K562 (cell line): ENCODE results near the gene DNAJC11. TPM values are rescaled to one million over a fixed set of nuclear protein-coding genes. Genes with fewer than 3 reads are reported as not detected.
A peak's percentile ranks its signal among the peaks of the same experiment; 100 is the strongest.

Experiments
- BMI1 ChIP-seq: fragments of 150-350 bp; IDR thresholded peaks from 2 replicates; pipeline ENCODE4 v1.6.1; 2014; ENCODE audit warnings: low read length
- MBD2 ChIP-seq: sonication (generic); IDR thresholded peaks from 2 replicates; pipeline ENCODE4 v1.6.1; 2016; ENCODE audit warnings: low read depth, borderline replicate concordance
- PCBP2 ChIP-seq: fragments of 200-400 bp; formaldehyde crosslinking; IDR thresholded peaks from 2 replicates; pipeline ENCODE4 v1.6.1; 2018; ENCODE audit warnings: low read length, low read depth, mild to moderate bottlenecking, moderate library complexity; ENCODE audit not compliant: poor library complexity, severe bottlenecking
- PHTF2 ChIP-seq: fragments of 250-450 bp; sonication (Bioruptor Pico); IDR thresholded peaks from 2 replicates; pipeline ENCODE4 v1.5.0; 2021; ENCODE audit warnings: mild to moderate bottlenecking
- REST ChIP-seq, 2 experiments: fragments of 450-650 bp; formaldehyde crosslinking in 1 of 2; IDR thresholded peaks; 2 replicates each; pipeline versions ENCODE4 v1.4.0 to v1.6.1; 2014 to 2020; ENCODE audit warnings: mild to moderate bottlenecking in 2 of 2, borderline replicate concordance in 1 of 2, low read depth in 1 of 2
- SMARCE1 ChIP-seq: fragments of 450-650 bp; IDR thresholded peaks from 2 replicates; pipeline ENCODE4 v1.7.1; 2016; ENCODE audit warnings: mild to moderate bottlenecking
- ZC3H11A ChIP-seq: IDR thresholded peaks from 2 replicates; pipeline ENCODE4 v1.6.1; 2012; ENCODE audit warnings: low read depth, low read length, improper control_type of control experiment
- polyA plus RNA-seq, 8 experiments: library from polyadenylated mRNA; depleted of rRNA in 4 of 8; stranded (reverse) in 5 of 8; unstranded in 3 of 8; fragments of >200 nt; fragmentation: Nextera tagmentation in 2 of 8; fragmentation: Illumina TruSeq in 1 of 8; extraction: Ambion mirVana in 2 of 8; extraction: Trizol in 1 of 8; gene quantifications; 2 replicates each; pipeline versions ENCODE4 v1.2.1 to v1.2.3, GENCODE V29; 2011 to 2014; ENCODE audit warnings: inconsistent platforms in 1 of 8, missing spikeins in 1 of 8
- total RNA-seq, 7 experiments: library from RNA; depleted of rRNA in 6 of 7; stranded (reverse); fragments of >200 nt in 6 of 7; fragmentation: Illumina TruSeq in 2 of 7; extraction: Trizol in 2 of 7; gene quantifications; 2 replicates each; pipeline versions ENCODE4 v1.2.1 to v1.2.3, GENCODE V29; 2011 to 2021; ENCODE audit warnings: low replicate concordance in 1 of 7
- TF ChIP-seq, protein P1 (sequence below): fragments of 250-450 bp; sonication (Bioruptor Pico); IDR thresholded peaks from 2 replicates; pipeline ENCODE4 v1.8.0; 2022; ENCODE audit warnings: inconsistent platforms
- TF ChIP-seq, protein P2 (sequence below): fragments of 200-800 bp; sonication (Bioruptor generic); IDR thresholded peaks from 2 replicates; pipeline ENCODE4 v1.6.1; 2016; ENCODE audit warnings: missing genetic modification characterization, missing compliant biosample characterization

Gene DNAJC11
- total and polyA plus RNA-seq, 9 of the 15 experiments (the other 6 are each of a cell fraction or from before 2014, with no cell fraction given), result 14.1 to 123 (median 76.6) TPM

DNA sequence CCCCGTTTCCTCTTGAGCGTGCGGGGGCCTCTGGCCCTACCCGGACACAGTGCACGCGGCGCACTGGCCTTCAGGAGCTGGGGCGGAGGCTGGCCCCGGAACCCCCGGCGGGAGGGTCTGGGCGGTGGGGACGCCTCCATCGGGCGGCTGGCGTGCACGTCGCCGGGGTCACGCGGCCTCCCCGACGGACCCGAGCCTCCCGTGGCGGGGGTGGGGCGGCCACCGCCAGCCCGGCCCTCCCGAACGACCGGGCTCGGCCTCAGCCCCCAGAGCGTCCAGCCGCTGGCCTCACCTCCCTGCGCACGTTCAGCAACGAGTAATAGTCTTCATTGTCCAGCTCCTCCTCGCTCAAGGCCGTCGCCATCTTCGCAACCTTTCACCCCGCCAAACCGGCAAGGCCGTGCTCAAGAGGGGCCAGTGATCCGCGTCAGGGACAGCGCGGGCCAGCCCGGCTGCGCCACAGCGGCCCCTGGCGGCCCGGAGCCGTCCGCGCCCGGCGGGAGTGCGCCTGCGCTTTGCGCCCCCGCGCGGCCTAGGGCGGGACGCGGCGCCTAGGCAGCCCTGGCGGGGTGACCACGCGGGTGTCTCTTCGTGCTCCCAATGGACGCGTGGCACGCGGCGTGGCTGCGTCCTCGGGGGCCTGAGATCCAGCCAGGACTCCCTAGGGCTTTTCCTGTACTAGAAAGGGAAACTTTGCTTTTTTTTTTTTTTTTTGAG, at the start of gene DNAJC11 (continued):
- TF ChIP-seq, protein P1, sequence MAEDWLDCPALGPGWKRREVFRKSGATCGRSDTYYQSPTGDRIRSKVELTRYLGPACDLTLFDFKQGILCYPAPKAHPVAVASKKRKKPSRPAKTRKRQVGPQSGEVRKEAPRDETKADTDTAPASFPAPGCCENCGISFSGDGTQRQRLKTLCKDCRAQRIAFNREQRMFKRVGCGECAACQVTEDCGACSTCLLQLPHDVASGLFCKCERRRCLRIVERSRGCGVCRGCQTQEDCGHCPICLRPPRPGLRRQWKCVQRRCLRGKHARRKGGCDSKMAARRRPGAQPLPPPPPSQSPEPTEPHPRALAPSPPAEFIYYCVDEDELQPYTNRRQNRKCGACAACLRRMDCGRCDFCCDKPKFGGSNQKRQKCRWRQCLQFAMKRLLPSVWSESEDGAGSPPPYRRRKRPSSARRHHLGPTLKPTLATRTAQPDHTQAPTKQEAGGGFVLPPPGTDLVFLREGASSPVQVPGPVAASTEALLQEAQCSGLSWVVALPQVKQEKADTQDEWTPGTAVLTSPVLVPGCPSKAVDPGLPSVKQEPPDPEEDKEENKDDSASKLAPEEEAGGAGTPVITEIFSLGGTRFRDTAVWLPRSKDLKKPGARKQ (CRISPR knock-in tag), result peak; percentile 77; the same call in 1 of the 2 replicates
- TF ChIP-seq MBD2 (peak; percentile 74; the same call in 1 of the 2 replicates), BMI1 (peak; percentile 52; the same call in 1 of the 2 replicates), SMARCE1 (no peak), PCBP2 (no peak), REST (IDR thresholded peaks at IDR 0.05; ENCODE audit: borderline replicate concordance) (peak; percentile 38; the same call in 1 of the 2 replicates), REST (CRISPR knock-in tag; IDR thresholded peaks at IDR 0.05; ENCODE audit: low read depth) (0 out of 2 replicates have a peak, but pooled peaks have one; percentile 35), ZC3H11A (no peak), PHTF2 (CRISPR knock-in tag) (no peak)
- TF ChIP-seq, protein P2, sequence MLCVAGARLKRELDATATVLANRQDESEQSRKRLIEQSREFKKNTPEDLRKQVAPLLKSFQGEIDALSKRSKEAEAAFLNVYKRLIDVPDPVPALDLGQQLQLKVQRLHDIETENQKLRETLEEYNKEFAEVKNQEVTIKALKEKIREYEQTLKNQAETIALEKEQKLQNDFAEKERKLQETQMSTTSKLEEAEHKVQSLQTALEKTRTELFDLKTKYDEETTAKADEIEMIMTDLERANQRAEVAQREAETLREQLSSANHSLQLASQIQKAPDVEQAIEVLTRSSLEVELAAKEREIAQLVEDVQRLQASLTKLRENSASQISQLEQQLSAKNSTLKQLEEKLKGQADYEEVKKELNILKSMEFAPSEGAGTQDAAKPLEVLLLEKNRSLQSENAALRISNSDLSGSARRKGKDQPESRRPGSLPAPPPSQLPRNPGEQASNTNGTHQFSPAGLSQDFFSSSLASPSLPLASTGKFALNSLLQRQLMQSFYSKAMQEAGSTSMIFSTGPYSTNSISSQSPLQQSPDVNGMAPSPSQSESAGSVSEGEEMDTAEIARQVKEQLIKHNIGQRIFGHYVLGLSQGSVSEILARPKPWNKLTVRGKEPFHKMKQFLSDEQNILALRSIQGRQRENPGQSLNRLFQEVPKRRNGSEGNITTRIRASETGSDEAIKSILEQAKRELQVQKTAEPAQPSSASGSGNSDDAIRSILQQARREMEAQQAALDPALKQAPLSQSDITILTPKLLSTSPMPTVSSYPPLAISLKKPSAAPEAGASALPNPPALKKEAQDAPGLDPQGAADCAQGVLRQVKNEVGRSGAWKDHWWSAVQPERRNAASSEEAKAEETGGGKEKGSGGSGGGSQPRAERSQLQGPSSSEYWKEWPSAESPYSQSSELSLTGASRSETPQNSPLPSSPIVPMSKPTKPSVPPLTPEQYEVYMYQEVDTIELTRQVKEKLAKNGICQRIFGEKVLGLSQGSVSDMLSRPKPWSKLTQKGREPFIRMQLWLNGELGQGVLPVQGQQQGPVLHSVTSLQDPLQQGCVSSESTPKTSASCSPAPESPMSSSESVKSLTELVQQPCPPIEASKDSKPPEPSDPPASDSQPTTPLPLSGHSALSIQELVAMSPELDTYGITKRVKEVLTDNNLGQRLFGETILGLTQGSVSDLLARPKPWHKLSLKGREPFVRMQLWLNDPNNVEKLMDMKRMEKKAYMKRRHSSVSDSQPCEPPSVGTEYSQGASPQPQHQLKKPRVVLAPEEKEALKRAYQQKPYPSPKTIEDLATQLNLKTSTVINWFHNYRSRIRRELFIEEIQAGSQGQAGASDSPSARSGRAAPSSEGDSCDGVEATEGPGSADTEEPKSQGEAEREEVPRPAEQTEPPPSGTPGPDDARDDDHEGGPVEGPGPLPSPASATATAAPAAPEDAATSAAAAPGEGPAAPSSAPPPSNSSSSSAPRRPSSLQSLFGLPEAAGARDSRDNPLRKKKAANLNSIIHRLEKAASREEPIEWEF (CRISPR knock-in tag), result peak; percentile 75; the same call in 1 of the 2 replicates
